SKM-1 treated with dmso at 0.1 percent for 144 hours (cell line): ENCODE data around the gene TFB1M.

Source experiments
- DNase-seq: peaks from one replicate; lab custom pipeline; 2025; ENCODE audit not compliant: unreplicated experiment; lab: John Stamatoyannopoulos, UW

TFB1M gene

GRCh38 chr6:155306958-155307357 is 7.3 kb downstream of the TFB1M start:
- no peak for DNase-seq

- DNase-seq, result no peak
These were observed 10.9 kb downstream of the TFB1M start for GRCh38 chr6:155303361-155303870.

GRCh38 chr6:155301867-155302266 is 12.4 kb downstream of the TFB1M start:
- no peak for DNase-seq

- no peak for DNase-seq
These were observed 16.6 kb downstream of the TFB1M start for GRCh38 chr6:155297669-155298068.

GRCh38 chr6:155292711-155293110 is 21.6 kb downstream of the TFB1M start:
- DNase-seq, result no peak

- no peak for DNase-seq
These were observed 23.0 kb downstream of the TFB1M start for GRCh38 chr6:155291291-155291690.

- no peak for DNase-seq
These were observed 23.8 kb downstream of the TFB1M start for GRCh38 chr6:155290491-155290890.

- DNase-seq, result no peak
These were observed 26.5 kb downstream of the TFB1M start for GRCh38 chr6:155287762-155288161.

- DNase-seq, result no peak
These were observed 29.5 kb downstream of the TFB1M start for GRCh38 chr6:155284775-155285174.

- no peak for DNase-seq
These were observed 35.8 kb downstream of the TFB1M start for GRCh38 chr6:155278319-155279049.

GRCh38 chr6:155276638-155277037 is 37.6 kb downstream of the TFB1M start:
- no peak for DNase-seq

GRCh38 chr6:155275808-155276480 is 38.3 kb downstream of the TFB1M start:
- no peak for DNase-seq

- no peak for DNase-seq
These were observed 39.8 kb downstream of the TFB1M start for GRCh38 chr6:155274533-155274932.

- no peak for DNase-seq
These were observed 40.2 kb downstream of the TFB1M start for GRCh38 chr6:155274106-155274505.

GRCh38 chr6:155273431-155273830 is 40.9 kb downstream of the TFB1M start:
- DNase-seq, result no peak

- DNase-seq, result no peak
These were observed 41.7 kb downstream of the TFB1M start for GRCh38 chr6:155272353-155273232.

- DNase-seq, result no peak
These were observed 43.1 kb downstream of the TFB1M start for GRCh38 chr6:155271145-155271544.

GRCh38 chr6:155270561-155271091 is 43.7 kb downstream of the TFB1M start:
- DNase-seq, result no peak

- no peak for DNase-seq
These were observed 44.5 kb downstream of the TFB1M start for GRCh38 chr6:155269765-155270164.

GRCh38 chr6:155268088-155268867 is 46.0 kb downstream of the TFB1M start:
- DNase-seq, result peak; percentile 61
